Endodermal cell (in vitro differentiated cells): Measurements from ENCODE around the gene NR4A3. TPM values are rescaled to one million over a fixed set of nuclear protein-coding genes. Genes with fewer than 3 reads are reported as not detected.

Experiments
- DNase-seq: peaks from one replicate; pipeline ENCODE4 v3.0.0-alpha.2; 2017
- H3K27ac ChIP-seq: 2 replicates; pipeline ENCODE4 v1.5.1; 2013; ENCODE audit warnings: mild to moderate bottlenecking, low read depth, low read length, moderate library complexity
- H3K27me3 ChIP-seq: 2 replicates; pipeline ENCODE4 v1.6.1; 2013; ENCODE audit warnings: mild to moderate bottlenecking, low read length, moderate library complexity; ENCODE audit not compliant: insufficient read depth, control insufficient read depth, poor library complexity, severe bottlenecking
- H3K36me3 ChIP-seq: 2 replicates; pipeline ENCODE4 v1.7.0; 2013; ENCODE audit warnings: mild to moderate bottlenecking, low read length, moderate library complexity; ENCODE audit not compliant: control insufficient read depth, insufficient read depth
- H3K4me1 ChIP-seq: one replicate; pipeline ENCODE4 v1.7.0; 2013; ENCODE audit warnings: low read length; ENCODE audit not compliant: control insufficient read depth, insufficient read depth
- H3K4me3 ChIP-seq: 2 replicates; pipeline ENCODE4 v1.5.1; 2013; ENCODE audit warnings: mild to moderate bottlenecking, low read length, moderate library complexity
- H3K9ac ChIP-seq: 2 replicates; pipeline ENCODE4 v1.6.1; 2013; ENCODE audit warnings: mild to moderate bottlenecking, low read length, moderate library complexity; ENCODE audit not compliant: poor library complexity, severe bottlenecking; ENCODE audit errors: extremely low read depth
- H3K9me3 ChIP-seq: 2 replicates; pipeline ENCODE4 v1.6.1; 2013; ENCODE audit warnings: mild to moderate bottlenecking, low read length, moderate library complexity; ENCODE audit not compliant: control insufficient read depth
- H3K27ac Mint-ChIP-seq: 2 replicates; pipeline ENCODE4 v1.8.0; 2020; ENCODE audit warnings: mixed read lengths
- H3K27me3 Mint-ChIP-seq: 2 replicates; pipeline ENCODE4 v1.8.0; 2021; ENCODE audit warnings: mild to moderate bottlenecking, mixed read lengths; ENCODE audit not compliant: insufficient read depth
- H3K36me3 Mint-ChIP-seq: 2 replicates; pipeline ENCODE4 v1.8.0; 2020; ENCODE audit warnings: low read depth, mixed read lengths
- H3K4me1 Mint-ChIP-seq: 2 replicates; pipeline ENCODE4 v1.8.0; 2020; ENCODE audit warnings: mixed read lengths
- H3K4me3 Mint-ChIP-seq: 2 replicates; pipeline ENCODE4 v1.8.0; 2020; ENCODE audit warnings: mild to moderate bottlenecking, moderate library complexity, mixed read lengths
- H3K9me3 Mint-ChIP-seq: 2 replicates; pipeline ENCODE4 v1.8.0; 2020; ENCODE audit warnings: mild to moderate bottlenecking, mixed read lengths
- CTCF ChIP-seq: fragments of 200-600 bp; sonication (generic); conservative IDR thresholded peaks from 2 replicates; pipeline ENCODE4 v1.5.0; 2021; ENCODE audit warnings: antibody characterized with exemption, mild to moderate bottlenecking
- WGBS, 2 experiments: methylation state at CpG; one replicate each; pipeline versions ENCODE4 v1.1.5 to v1.1.7; 2013; ENCODE audit warnings: missing lambda C conversion rate in 2 of 2, mixed read lengths in 1 of 2; ENCODE audit not compliant: insufficient coverage in 1 of 2, insufficient read length in 1 of 2; 5-methylcytosine and 5-hydroxymethylcytosine counted together
- total RNA-seq, 2 donors: library from RNA; stranded (reverse); fragmentation: NEBNext Ultra II Directional in 1 of 2; extraction: Animal tissue kit (Norgen Biotek cat#: 25700) in 1 of 2; gene quantifications; 2 replicates in 1 of 2; 3 replicates in 1 of 2; pipeline ENCODE4 v1.2.1, GENCODE V29; 2021

The NR4A3 gene
- total RNA-seq, 2 donors from 2014 or later: 0.37 to 0.75 TPM

GRCh38 chr9:99824378-99825171, 2.9 kb downstream of the NR4A3 start:
- Mint-ChIP-seq H3K27me3 (peaks cover 90% of the 10 kb centered on the region), H3K27ac (no peak overlapping the region), H3K36me3 (no peaks in the 10 kb centered on the region), H3K4me3 (peak overlapping the region; percentile 82), H3K4me1 (peaks cover 39% of the 10 kb centered on the region), H3K9me3 (no peaks in the 10 kb centered on the region)
- peak; percentile 90 for TF ChIP-seq CTCF
- no peaks in the 10 kb centered on the region for H3K36me3 ChIP-seq
- H3K27ac ChIP-seq: no peak overlapping the region
- H3K4me1 ChIP-seq: peaks cover 7% of the 10 kb centered on the region
- WGBS, 2 experiments: 2 to 3% methylated on average over 34 to 56 of the region's 56 CpGs
- peak; percentile 93 for DNase-seq
- peak overlapping the region; percentile 79 for H3K4me3 ChIP-seq
- peaks cover 81% of the 10 kb centered on the region for H3K27me3 ChIP-seq
- no peaks in the 10 kb centered on the region for H3K9me3 ChIP-seq
- no peak overlapping the region for H3K9ac ChIP-seq

GRCh38 chr9:99825172-99826046, 3.7 kb downstream of the NR4A3 start:
- H3K27me3 ChIP-seq: peaks cover 90% of the 10 kb centered on the region
- peak; percentile 76 for DNase-seq
- peak; percentile 32 for TF ChIP-seq CTCF
- H3K27ac Mint-ChIP-seq: no peak overlapping the region
- no peaks in the 10 kb centered on the region for H3K36me3 Mint-ChIP-seq
- peaks cover 7% of the 10 kb centered on the region for H3K4me1 ChIP-seq
- H3K9me3 Mint-ChIP-seq: no peaks in the 10 kb centered on the region
- no peak overlapping the region for H3K27ac ChIP-seq
- peaks cover 36% of the 10 kb centered on the region for H3K4me1 Mint-ChIP-seq
- WGBS, 2 experiments: 3 to 11% methylated on average over 13 to 44 of the region's 44 CpGs
- no peaks in the 10 kb centered on the region for H3K36me3 ChIP-seq
- H3K9me3 ChIP-seq: no peaks in the 10 kb centered on the region
- no peak overlapping the region for H3K9ac ChIP-seq
- peak overlapping the region; percentile 79 for H3K4me3 ChIP-seq
- peak overlapping the region; percentile 82 for H3K4me3 Mint-ChIP-seq
- H3K27me3 Mint-ChIP-seq: peaks cover 94% of the 10 kb centered on the region

- H3K27me3 Mint-ChIP-seq: peaks cover 95% of the 10 kb centered on the region
- Histone ChIP-seq H3K27ac (no peak overlapping the region), H3K9ac (no peak overlapping the region), H3K4me1 (peaks cover 7% of the 10 kb centered on the region), H3K4me3 (no peak overlapping the region), H3K27me3 (peaks cover 95% of the 10 kb centered on the region), H3K9me3 (no peaks in the 10 kb centered on the region), H3K36me3 (no peaks in the 10 kb centered on the region)
- H3K36me3 Mint-ChIP-seq: no peaks in the 10 kb centered on the region
- H3K4me1 Mint-ChIP-seq: peaks cover 28% of the 10 kb centered on the region
- DNase-seq: no peak
- no peak overlapping the region for H3K4me3 Mint-ChIP-seq
- no peak for TF ChIP-seq CTCF
- 88% methylated on average over 3 of the region's 3 CpGs; no CpG with 5 or more reads in 1 of the 2 experiments for WGBS, 2 experiments
- H3K27ac Mint-ChIP-seq: no peak overlapping the region
- no peaks in the 10 kb centered on the region for H3K9me3 Mint-ChIP-seq
Observed at GRCh38 chr9:99826579-99826978, 4.9 kb downstream of the NR4A3 start.
